ENCODE measurements around the gene ITGAL.

GRCh38 chr16:30428055-30428454 lies 44.5 kb upstream of the ITGAL start:
- TF ChIP-seq FOXM1 (IDR thresholded peaks at IDR 0.05; ENCODE audit: borderline replicate concordance): no peak
- no peak for TF ChIP-seq SP1 (IDR thresholded peaks at IDR 0.05)
- no peak for TF ChIP-seq BHLHE40 (IDR thresholded peaks at IDR 0.05; ENCODE audit: borderline replicate concordance)
- no peak for TF ChIP-seq HDGF (IDR thresholded peaks at IDR 0.05; ENCODE audit: borderline replicate concordance)
- TF ChIP-seq FOXK2 (IDR thresholded peaks at IDR 0.05): no peak
- TF ChIP-seq SUZ12 (IDR thresholded peaks at IDR 0.05): no peak
- TF ChIP-seq L3MBTL2 (conservative IDR thresholded peaks at IDR 0.05): no peak
- TF ChIP-seq NFRKB (IDR thresholded peaks at IDR 0.05): no peak
- no peak for TF ChIP-seq ARNT (IDR thresholded peaks at IDR 0.05)
- TF ChIP-seq ELF4 (IDR thresholded peaks at IDR 0.05): no peak
- no peak for TF ChIP-seq FOXA1 (IDR thresholded peaks at IDR 0.05)
- no peak for TF ChIP-seq LEF1 (IDR thresholded peaks at IDR 0.05; ENCODE audit: borderline replicate concordance)
- TF ChIP-seq TARDBP (IDR thresholded peaks at IDR 0.05): no peak
